ENCODE results near the gene VPS36.

- TF ChIP-seq, protein P1, sequence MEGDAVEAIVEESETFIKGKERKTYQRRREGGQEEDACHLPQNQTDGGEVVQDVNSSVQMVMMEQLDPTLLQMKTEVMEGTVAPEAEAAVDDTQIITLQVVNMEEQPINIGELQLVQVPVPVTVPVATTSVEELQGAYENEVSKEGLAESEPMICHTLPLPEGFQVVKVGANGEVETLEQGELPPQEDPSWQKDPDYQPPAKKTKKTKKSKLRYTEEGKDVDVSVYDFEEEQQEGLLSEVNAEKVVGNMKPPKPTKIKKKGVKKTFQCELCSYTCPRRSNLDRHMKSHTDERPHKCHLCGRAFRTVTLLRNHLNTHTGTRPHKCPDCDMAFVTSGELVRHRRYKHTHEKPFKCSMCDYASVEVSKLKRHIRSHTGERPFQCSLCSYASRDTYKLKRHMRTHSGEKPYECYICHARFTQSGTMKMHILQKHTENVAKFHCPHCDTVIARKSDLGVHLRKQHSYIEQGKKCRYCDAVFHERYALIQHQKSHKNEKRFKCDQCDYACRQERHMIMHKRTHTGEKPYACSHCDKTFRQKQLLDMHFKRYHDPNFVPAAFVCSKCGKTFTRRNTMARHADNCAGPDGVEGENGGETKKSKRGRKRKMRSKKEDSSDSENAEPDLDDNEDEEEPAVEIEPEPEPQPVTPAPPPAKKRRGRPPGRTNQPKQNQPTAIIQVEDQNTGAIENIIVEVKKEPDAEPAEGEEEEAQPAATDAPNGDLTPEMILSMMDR (IDR thresholded peaks at IDR 0.05; ENCODE audit: poor library complexity, severe bottlenecking) = no peak
- TF ChIP-seq TAF1 (IDR thresholded peaks at IDR 0.05; ENCODE audit: low read depth) = no peak
- TF ChIP-seq MXI1 (conservative IDR thresholded peaks at IDR 0.05; ENCODE audit: poor library complexity, severe bottlenecking) = no peak
- no peak for TF ChIP-seq EZH2 (IDR thresholded peaks at IDR 0.05; ENCODE audit: borderline replicate concordance, insufficient read depth, low read length, poor library complexity, severe bottlenecking)
- TF ChIP-seq POLR2AphosphoS5 (IDR thresholded peaks at IDR 0.05) = no peak
- TF ChIP-seq SMC3 (conservative IDR thresholded peaks at IDR 0.05; ENCODE audit: poor library complexity) = no peak
- no peak for TF ChIP-seq RAD21 (conservative IDR thresholded peaks at IDR 0.05)
- TF ChIP-seq, protein P2, sequence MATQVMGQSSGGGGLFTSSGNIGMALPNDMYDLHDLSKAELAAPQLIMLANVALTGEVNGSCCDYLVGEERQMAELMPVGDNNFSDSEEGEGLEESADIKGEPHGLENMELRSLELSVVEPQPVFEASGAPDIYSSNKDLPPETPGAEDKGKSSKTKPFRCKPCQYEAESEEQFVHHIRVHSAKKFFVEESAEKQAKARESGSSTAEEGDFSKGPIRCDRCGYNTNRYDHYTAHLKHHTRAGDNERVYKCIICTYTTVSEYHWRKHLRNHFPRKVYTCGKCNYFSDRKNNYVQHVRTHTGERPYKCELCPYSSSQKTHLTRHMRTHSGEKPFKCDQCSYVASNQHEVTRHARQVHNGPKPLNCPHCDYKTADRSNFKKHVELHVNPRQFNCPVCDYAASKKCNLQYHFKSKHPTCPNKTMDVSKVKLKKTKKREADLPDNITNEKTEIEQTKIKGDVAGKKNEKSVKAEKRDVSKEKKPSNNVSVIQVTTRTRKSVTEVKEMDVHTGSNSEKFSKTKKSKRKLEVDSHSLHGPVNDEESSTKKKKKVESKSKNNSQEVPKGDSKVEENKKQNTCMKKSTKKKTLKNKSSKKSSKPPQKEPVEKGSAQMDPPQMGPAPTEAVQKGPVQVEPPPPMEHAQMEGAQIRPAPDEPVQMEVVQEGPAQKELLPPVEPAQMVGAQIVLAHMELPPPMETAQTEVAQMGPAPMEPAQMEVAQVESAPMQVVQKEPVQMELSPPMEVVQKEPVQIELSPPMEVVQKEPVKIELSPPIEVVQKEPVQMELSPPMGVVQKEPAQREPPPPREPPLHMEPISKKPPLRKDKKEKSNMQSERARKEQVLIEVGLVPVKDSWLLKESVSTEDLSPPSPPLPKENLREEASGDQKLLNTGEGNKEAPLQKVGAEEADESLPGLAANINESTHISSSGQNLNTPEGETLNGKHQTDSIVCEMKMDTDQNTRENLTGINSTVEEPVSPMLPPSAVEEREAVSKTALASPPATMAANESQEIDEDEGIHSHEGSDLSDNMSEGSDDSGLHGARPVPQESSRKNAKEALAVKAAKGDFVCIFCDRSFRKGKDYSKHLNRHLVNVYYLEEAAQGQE (IDR thresholded peaks at IDR 0.05; ENCODE audit: borderline replicate concordance) = no peak
These were observed 31.4 kb downstream of the VPS36 start for GRCh38 chr13:52419080-52419479.
